Spleen (tissue), 3 donors: ENCODE results near the gene POLN.

Experiments
- POLR2A ChIP-seq, 3 donors: fragments of 450-650 bp; IDR thresholded peaks; one replicate each; pipeline ENCODE4 v1.5.1; 2017; ENCODE audit warnings: antibody characterized with exemption in 3 of 3, mild to moderate bottlenecking in 1 of 3
- POLR2AphosphoS5 ChIP-seq, 3 donors: sonication (generic); formaldehyde crosslinking; IDR thresholded peaks; one replicate each; pipeline ENCODE4 v1.5.1; 2017; ENCODE audit warnings: antibody characterized with exemption in 3 of 3

DNA sequence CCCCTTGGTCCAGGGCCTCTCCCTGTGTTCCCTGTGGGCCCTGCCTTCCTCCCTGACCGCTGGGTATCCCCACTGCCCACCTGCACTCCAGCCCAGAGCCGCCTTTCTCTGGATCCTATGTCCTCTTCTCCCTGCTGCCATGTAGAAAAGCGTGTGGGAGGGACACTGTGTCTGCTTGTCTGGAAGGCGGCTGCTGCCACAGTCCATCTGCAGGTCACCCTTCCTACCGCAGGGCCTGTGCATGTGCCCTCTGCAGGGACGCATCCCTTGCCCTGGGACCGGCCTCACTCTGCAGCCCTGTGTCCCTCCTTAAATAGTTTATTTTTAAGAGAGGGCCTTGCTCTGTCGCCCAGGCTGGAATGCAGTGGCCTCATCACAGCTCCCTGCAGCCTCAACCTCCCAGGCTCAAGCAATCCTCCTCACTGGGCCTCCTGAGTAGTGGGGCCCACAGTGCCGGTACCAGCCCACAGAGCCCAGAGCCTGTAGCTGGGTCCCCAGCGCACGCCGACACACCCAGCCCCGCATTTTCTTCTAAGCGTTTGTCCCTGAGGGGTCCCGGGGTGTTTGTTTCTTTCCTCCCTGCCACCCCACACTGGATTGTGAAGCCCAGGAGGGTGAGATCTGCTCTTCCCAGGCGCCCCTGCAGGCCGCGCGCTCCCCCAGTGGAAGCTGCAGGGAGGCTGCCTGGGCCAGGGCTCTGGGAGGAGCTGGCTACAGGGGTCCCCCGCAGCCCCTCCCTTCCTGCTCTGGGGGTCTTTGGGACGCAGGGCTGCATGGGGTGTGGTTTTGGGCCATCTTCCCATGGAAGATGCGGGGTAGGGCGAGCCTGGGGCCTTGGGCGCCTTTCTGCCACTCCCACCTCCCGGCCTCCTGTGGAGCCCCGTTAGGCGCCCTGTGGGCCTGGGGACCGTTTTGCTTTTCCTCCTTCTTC is 195.6 kb downstream of the POLN start:
- TF ChIP-seq POLR2A (IDR thresholded peaks at IDR 0.05) (no peak), POLR2AphosphoS5 (IDR thresholded peaks at IDR 0.05) (no peak)
